Lung (tissue), 12 donors: ENCODE data around the gene NBAS. TPM values are rescaled to one million over a fixed set of nuclear protein-coding genes. Genes with fewer than 3 reads are reported as not detected.

Experiments
- ATAC-seq: fragments of 200-7000 bp; cut with Tn5 transposase; one replicate; pipeline ENCODE4 v1.9.1; 2020; ENCODE audit warnings: moderate number of reproducible peaks; ENCODE audit not compliant: insufficient read depth, low FRiP score
- DNase-seq, 3 donors: peaks; one replicate each; pipeline ENCODE4 v3.0.0-alpha.2; 2013 to 2017
- H3K27ac ChIP-seq, 2 donors: one replicate each; pipeline ENCODE4 v1.5.1; 2013; ENCODE audit warnings: mild to moderate bottlenecking in 2 of 2, moderate library complexity in 2 of 2, control low read depth in 1 of 2, inconsistent platforms in 1 of 2, low read depth in 1 of 2, low read length in 1 of 2
- H3K27me3 ChIP-seq, 3 donors: one replicate each; pipeline ENCODE4 v1.5.1; 2013; ENCODE audit warnings: low read length in 2 of 3; ENCODE audit not compliant: control insufficient read depth in 3 of 3, insufficient read depth in 3 of 3
- H3K36me3 ChIP-seq, 4 donors: one replicate each; pipeline ENCODE4 v1.5.1; 2013; ENCODE audit warnings: low read length in 4 of 4, mild to moderate bottlenecking in 1 of 4, moderate library complexity in 1 of 4; ENCODE audit not compliant: control insufficient read depth in 4 of 4, insufficient read depth in 4 of 4
- H3K4me1 ChIP-seq, 5 donors: one replicate each; pipeline ENCODE4 v1.5.1; 2013; ENCODE audit warnings: low read length in 5 of 5, mild to moderate bottlenecking in 2 of 5, moderate library complexity in 1 of 5; ENCODE audit not compliant: control insufficient read depth in 5 of 5, insufficient read depth in 5 of 5
- H3K4me3 ChIP-seq: one replicate; pipeline ENCODE4 v1.5.1; 2013; ENCODE audit warnings: mild to moderate bottlenecking, control low read depth, moderate library complexity
- H3K9ac ChIP-seq, 2 donors: one replicate each; pipeline ENCODE4 v1.5.1; 2013; ENCODE audit warnings: low read length in 2 of 2, control low read depth in 1 of 2; ENCODE audit not compliant: insufficient read depth in 1 of 2
- H3K9me3 ChIP-seq, 4 donors: one replicate each; pipeline ENCODE4 v1.5.1; 2013; ENCODE audit warnings: low read length in 3 of 4, mild to moderate bottlenecking in 1 of 4, moderate library complexity in 1 of 4; ENCODE audit not compliant: control insufficient read depth in 4 of 4, insufficient read depth in 3 of 4
- WGBS, 2 donors: extraction: QIAGEN DNeasy Blood & Tissue Kit; methylation state at CpG; one replicate each; pipeline ENCODE4 v1.1.7; 2013; 5-methylcytosine and 5-hydroxymethylcytosine counted together
- polyA plus RNA-seq, 2 donors: library from polyadenylated mRNA; stranded (reverse); fragments of 200-250 nt; gene quantifications; one replicate each; pipeline ENCODE4 v1.2.1, GENCODE V29; 2013
- total RNA-seq, 2 donors: library from RNA; depleted of rRNA in 1 of 2; stranded (reverse); fragments of >200 nt in 1 of 2; gene quantifications; one replicate each; pipeline ENCODE4 v1.2.1, GENCODE V29; 2014 to 2021
- TF ChIP-seq, protein P1 (sequence below): IDR thresholded peaks from 2 replicates; pipeline ENCODE4 v1.5.1; 2012; ENCODE audit warnings: mild to moderate bottlenecking; ENCODE audit errors: control extremely low read depth, extremely low read depth
- donor health status: control.
- donor health status: control.
- donor health status: Bipolar disorder and iron deficiency.
- donor health status: healthy.
- donor health status: DM: yes; HTN: yes; CAD: no.

The NBAS gene
- total and polyA plus RNA-seq, 4 donors: 15.6 to 61.3 (median 35.4) TPM

DNA sequence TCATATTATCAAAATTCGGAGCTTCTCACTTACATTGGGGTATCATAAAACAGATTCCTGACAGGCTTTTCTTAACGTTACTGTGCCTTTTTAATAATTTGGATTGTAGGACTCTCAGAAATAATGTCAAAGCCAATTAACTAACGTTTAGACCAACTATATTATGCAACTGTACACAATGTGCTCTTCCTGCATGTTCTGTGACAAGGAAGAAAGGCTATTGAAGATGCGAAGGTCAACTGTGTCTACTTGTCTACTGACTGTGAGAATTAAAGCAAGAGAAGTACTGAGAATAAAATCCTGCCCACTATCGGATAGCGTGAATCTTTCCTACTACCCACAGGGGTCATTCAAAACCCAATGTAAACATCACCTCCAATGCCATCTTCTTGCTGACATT lies 393.0 kb downstream of the NBAS start:
- no peak for DNase-seq
- H3K4me3 ChIP-seq: no peak overlapping the region
- no peak for ATAC-seq
- TF ChIP-seq, protein P1, sequence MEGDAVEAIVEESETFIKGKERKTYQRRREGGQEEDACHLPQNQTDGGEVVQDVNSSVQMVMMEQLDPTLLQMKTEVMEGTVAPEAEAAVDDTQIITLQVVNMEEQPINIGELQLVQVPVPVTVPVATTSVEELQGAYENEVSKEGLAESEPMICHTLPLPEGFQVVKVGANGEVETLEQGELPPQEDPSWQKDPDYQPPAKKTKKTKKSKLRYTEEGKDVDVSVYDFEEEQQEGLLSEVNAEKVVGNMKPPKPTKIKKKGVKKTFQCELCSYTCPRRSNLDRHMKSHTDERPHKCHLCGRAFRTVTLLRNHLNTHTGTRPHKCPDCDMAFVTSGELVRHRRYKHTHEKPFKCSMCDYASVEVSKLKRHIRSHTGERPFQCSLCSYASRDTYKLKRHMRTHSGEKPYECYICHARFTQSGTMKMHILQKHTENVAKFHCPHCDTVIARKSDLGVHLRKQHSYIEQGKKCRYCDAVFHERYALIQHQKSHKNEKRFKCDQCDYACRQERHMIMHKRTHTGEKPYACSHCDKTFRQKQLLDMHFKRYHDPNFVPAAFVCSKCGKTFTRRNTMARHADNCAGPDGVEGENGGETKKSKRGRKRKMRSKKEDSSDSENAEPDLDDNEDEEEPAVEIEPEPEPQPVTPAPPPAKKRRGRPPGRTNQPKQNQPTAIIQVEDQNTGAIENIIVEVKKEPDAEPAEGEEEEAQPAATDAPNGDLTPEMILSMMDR: no peak
- no peak overlapping the region for H3K9ac ChIP-seq
- peaks cover 0 to 6% (median 1%) of the 10 kb centered on the region in 4 donors for H3K36me3 ChIP-seq
- H3K27ac ChIP-seq: no peak overlapping the region
- H3K27me3 ChIP-seq: no peaks in the 10 kb centered on the region
- H3K4me1 ChIP-seq: peaks cover 0 to 10% (median 0%) of the 10 kb centered on the region in 5 donors
- 90 to 91% methylated on average over 6 of the region's 6 CpGs for WGBS, 2 donors
- H3K9me3 ChIP-seq: no peaks in the 10 kb centered on the region

GRCh38 chr2:15166878-15167277 lies 394.3 kb downstream of the NBAS start:
- H3K9me3 ChIP-seq: peaks cover 0 to 2% (median 0%) of the 10 kb centered on the region in 4 donors
- no peak for ATAC-seq
- H3K36me3 ChIP-seq: peaks cover 0 to 6% (median 1%) of the 10 kb centered on the region in 4 donors
- H3K4me3 ChIP-seq: no peak overlapping the region
- peaks cover 0 to 11% (median 0%) of the 10 kb centered on the region in 5 donors for H3K4me1 ChIP-seq
- H3K27me3 ChIP-seq: no peaks in the 10 kb centered on the region
- H3K9ac ChIP-seq: no peak overlapping the region
- no peak overlapping the region for H3K27ac ChIP-seq
- TF ChIP-seq, protein P1: no peak
- 95 to 96% methylated on average over 12 of the region's 12 CpGs for WGBS, 2 donors
- DNase-seq: no peak

DNA sequence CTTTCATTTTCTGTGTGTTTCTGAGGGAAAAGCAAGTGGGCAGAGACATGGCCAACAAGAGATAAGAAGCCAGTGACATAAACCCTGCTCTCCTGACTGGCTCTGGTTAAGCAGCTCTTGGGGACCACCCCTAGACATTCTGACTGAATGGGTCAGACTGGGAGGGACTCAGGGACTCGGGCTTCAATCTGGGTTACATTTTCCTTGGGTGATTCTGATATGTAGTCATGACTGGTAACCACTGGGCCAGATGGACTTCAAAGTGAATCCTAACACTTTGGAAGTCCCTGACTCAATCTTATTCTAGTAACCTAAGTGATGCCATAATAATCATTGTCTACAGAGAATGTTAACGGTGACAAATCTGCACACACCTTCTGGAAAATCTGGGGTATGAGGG lies 397.8 kb downstream of the NBAS start:
- H3K9ac ChIP-seq: no peak overlapping the region
- no peak for ATAC-seq
- 87 to 88% methylated on average over 2 of the region's 2 CpGs for WGBS, 2 donors
- no peak for DNase-seq
- no peaks in the 10 kb centered on the region for H3K27me3 ChIP-seq
- TF ChIP-seq, protein P1: no peak
- peaks cover 0 to 2% (median 0%) of the 10 kb centered on the region in 4 donors for H3K9me3 ChIP-seq
- H3K36me3 ChIP-seq: peaks cover 0 to 6% (median 1%) of the 10 kb centered on the region in 4 donors
- H3K27ac ChIP-seq: no peak overlapping the region
- H3K4me3 ChIP-seq: no peak overlapping the region
- peaks cover 0 to 6% (median 0%) of the 10 kb centered on the region in 5 donors for H3K4me1 ChIP-seq

DNA sequence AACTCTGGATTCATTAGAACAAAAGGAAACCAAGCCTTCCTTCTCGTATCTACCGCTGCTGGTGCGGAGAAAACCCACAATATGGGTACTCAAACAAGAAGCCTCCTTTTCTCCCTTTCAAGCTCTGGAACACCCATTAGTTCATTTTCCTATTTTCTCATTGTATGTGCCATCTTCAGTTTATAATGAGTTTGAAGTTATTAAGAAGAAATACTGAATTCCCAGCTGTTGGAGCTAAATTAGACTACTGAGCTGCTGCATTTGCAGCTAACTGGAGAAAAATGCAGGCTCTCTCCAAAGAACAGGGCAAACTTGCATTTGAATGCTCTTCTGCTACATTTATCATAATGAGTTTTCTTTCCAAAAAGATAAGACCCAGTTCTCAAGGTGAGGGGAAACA lies 398.5 kb downstream of the NBAS start:
- ATAC-seq: no peak
- TF ChIP-seq, protein P1: no peak
- H3K27ac ChIP-seq: no peak overlapping the region
- no peaks in the 10 kb centered on the region for H3K27me3 ChIP-seq
- peaks cover 0 to 2% (median 0%) of the 10 kb centered on the region in 4 donors for H3K9me3 ChIP-seq
- no peak overlapping the region for H3K9ac ChIP-seq
- WGBS, 2 donors: 95 to 96% methylated on average over 3 of the region's 3 CpGs
- no peak for DNase-seq
- H3K36me3 ChIP-seq: peaks cover 0 to 6% (median 1%) of the 10 kb centered on the region in 4 donors
- H3K4me1 ChIP-seq: peaks cover 0 to 6% (median 0%) of the 10 kb centered on the region in 5 donors
- H3K4me3 ChIP-seq: no peak overlapping the region
